Coronary artery (tissue), 2 donors: ENCODE results near the gene GOLGA6L22.
"Not testable (repeated sequence)": the region's sequence is repeated elsewhere in the genome, so short reads cannot be mapped to it uniquely, and the experiment has no call there.

Experiments used
- DNase-seq: peaks from one replicate; pipeline ENCODE4 v3.0.0-alpha.2; 2017; ENCODE audit warnings: low spot score
- H3K27ac ChIP-seq, 2 donors: fragments of 200-600 bp; sonication (generic); one replicate each; pipeline ENCODE4 v1.5.1; 2016 to 2019
- H3K4me3 ChIP-seq: fragments of 200-600 bp; sonication (generic); 2 replicates; pipeline ENCODE4 v1.5.1; 2016; ENCODE audit warnings: mild to moderate bottlenecking, moderate library complexity

Gene GOLGA6L22

DNA sequence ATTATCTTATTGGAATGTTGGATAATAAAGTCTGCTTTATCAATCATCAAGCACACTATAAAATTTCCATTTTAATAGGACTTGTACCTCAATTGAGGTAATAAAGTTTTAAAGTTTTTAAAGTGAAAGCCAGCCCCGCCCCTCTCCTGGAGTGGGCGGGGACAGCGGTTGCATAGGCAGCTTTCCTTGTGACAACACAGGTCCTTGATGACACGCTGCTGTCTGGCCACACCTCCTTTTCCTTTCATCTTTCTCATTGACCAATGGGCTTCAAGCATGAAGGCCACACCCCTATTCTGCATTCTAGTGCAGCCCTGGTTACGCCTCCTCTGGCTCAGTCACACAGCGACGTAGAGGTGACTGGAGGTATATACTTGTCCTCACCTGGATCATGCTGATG is at the start of gene GOLGA6L22:
Gene GOLGA6L22 (plus strand): TSS at position 301 of the 400 bp plus-strand sequence. CDS start 91 bp downstream, at position 392.
- H3K27ac ChIP-seq, H3K4me3 ChIP-seq, DNase-seq: not testable (repeated sequence)

- DNase-seq, result peak; percentile 31
- H3K27ac ChIP-seq, H3K4me3 ChIP-seq: not testable (repeated sequence)
Observed at GRCh38 chr15:22417288-22417687, 41.4 kb upstream of the GOLGA6L22 start.

GRCh38 chr15:22417795-22418194 is 40.9 kb upstream of the GOLGA6L22 start:
- not testable (repeated sequence) for H3K27ac ChIP-seq, H3K4me3 ChIP-seq, DNase-seq

DNA sequence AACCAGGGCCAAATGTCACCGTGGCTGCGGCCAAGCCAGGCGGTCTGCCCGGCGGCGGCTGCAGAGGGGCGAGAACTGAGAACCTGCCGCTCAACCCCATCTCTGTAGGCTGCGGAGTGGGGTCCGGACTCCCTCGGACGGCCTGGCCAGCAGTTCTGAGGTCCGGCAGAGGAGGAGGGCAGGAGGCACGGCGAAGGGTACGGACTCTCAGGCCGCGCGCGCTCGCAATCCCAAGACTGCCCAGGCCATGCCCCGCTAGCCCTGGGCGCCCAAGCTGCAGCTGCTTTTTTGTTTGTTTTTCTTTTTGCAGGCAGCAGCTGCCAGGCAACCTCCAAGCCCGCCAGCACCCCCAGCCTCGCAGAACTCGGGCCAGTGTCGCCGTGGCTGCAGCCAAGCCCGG is 40.5 kb upstream of the GOLGA6L22 start:
- H3K4me3 ChIP-seq, H3K27ac ChIP-seq, DNase-seq: not testable (repeated sequence)

GRCh38 chr15:22418666-22419065 is 40.0 kb upstream of the GOLGA6L22 start:
- DNase-seq, H3K4me3 ChIP-seq, H3K27ac ChIP-seq: not testable (repeated sequence)

GRCh38 chr15:22420340-22420739 is 38.4 kb upstream of the GOLGA6L22 start:
- H3K4me3 ChIP-seq, H3K27ac ChIP-seq, DNase-seq: not testable (repeated sequence)

DNA sequence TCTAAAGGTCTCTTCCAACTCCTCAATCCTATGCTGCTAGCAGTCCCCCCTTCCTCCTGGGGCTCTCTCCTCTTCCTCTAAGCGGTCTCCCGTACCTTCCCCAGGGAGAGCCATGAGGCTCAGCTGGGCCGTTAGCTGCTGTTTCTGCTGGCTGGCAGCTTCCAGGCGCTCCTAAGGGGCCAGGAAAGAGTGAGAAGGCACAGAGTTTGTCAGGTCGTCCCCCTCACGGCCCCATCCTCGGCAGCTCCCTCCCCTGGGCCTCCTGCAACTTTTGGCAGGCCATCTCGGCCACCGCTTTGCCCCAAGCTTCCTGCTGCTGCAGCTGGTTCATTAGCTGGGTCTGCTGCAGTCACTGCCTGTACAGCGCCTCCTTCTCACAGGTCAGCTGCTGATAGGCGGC is 29.3 kb upstream of the GOLGA6L22 start:
- peak; percentile 3 for DNase-seq
- not testable (repeated sequence) for H3K27ac ChIP-seq, H3K4me3 ChIP-seq

GRCh38 chr15:22431687-22432086 is 27.0 kb upstream of the GOLGA6L22 start:
- DNase-seq, result not testable (repeated sequence)

GRCh38 chr15:22494490-22495113 is 35.9 kb downstream of the GOLGA6L22 start:
- peak overlapping the region; percentile 68 for H3K4me3 ChIP-seq
- H3K27ac ChIP-seq, result peak overlapping the region in 1 of 2 donors; percentile 71
- peak; percentile 77 for DNase-seq

More at GRCh38 chr15:22431687-22432086, 27.0 kb upstream of the GOLGA6L22 start:
- not testable (repeated sequence) for H3K27ac ChIP-seq, H3K4me3 ChIP-seq

GRCh38 chr15:22497200-22497599 is 38.5 kb downstream of the GOLGA6L22 start:
- H3K4me3 ChIP-seq, DNase-seq, H3K27ac ChIP-seq: not testable (repeated sequence)

DNA sequence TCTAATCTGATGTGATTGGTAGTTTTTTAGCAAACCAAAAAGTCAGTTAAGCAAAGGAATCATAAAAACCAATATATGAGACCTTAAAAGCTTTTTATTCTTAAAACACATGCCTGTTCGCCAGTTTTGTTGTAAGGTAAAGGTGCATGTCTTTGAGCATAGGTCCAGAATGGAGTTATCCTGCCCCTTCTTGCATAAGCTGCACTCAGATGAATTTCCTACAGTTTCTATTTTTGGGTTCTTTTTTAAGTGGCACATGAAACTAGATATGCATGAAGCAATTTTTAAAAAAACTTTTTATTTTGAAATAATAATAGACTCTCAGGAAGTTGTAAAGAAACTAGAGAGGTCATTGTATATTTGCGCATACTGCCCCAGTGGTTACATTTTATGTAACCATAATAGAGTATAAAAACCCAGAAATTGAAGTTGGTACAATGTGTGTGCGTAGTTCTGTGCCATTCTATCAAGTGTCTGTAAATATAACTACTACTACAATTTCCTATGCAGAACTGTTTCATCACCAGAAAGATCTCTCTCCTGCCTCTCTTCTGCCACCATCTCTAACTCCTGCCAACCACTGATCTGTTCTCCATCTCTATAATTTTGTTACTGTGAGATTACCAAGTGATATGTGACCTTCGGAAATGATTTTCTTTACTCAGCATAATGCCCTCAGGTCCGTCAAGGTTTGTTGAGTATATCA is 39.7 kb downstream of the GOLGA6L22 start:
- not testable (repeated sequence) for H3K4me3 ChIP-seq, H3K27ac ChIP-seq, DNase-seq

DNA sequence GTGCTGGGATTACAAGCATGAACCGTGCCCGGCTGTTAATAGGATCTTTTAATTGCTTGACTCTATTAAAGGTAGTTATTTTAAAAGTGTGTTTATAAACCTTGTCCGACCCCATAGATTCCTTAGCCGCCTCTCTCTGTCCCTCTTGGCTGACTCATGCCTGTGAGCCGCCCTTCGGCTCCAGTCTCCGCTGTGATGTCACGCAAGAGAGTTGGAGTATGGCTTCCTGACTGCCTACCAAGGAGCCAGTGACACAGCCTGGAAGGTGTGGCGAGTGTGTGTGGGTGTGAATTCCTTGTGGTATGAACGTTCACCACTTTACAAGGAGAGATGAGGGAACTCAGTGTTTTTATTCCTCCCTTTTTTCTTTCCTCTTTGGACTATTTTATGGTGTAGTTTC is 43.6 kb downstream of the GOLGA6L22 start:
- not testable (repeated sequence) for DNase-seq, H3K4me3 ChIP-seq, H3K27ac ChIP-seq

DNA sequence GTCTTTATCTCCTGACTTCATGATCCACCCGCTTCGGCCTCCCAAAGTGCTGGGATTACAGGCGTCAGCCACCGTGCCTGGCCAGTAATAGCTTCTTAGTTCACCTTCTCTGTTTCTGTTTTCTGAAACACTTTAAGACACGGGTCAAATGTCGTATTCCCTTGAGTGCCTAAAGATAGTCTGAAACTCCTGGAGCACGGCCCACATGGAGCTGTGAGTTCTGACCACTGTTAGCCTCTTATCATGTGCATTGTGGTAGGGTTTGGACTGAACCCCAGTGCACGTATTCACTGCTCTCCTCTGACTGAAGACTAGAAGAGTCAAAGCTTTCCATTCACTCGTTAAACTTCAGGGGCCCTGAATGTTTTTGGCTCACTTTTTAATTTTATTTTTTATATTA is 48.3 kb downstream of the GOLGA6L22 start:
- H3K4me3 ChIP-seq, DNase-seq, H3K27ac ChIP-seq: not testable (repeated sequence)

GRCh38 chr15:22516140-22516539 is 57.4 kb downstream of the GOLGA6L22 start:
- not testable (repeated sequence) for H3K4me3 ChIP-seq, DNase-seq, H3K27ac ChIP-seq
